Effector memory CD4-positive, alpha-beta T cell (primary cell): ENCODE results near the gene ELP5.
A peak's percentile ranks its signal among the peaks of the same experiment; 100 is the strongest.

Experiments
- DNase-seq, 3 donors: peaks; one replicate each; pipeline ENCODE4 v3.0.0-alpha.2; 2020
- H3K27ac ChIP-seq: 2 replicates; pipeline ENCODE4 v1.7.0; 2013; ENCODE audit warnings: mild to moderate bottlenecking, low read length, moderate library complexity; ENCODE audit not compliant: insufficient read depth, poor library complexity, severe bottlenecking
- H3K27me3 ChIP-seq: replicated peaks from 2 replicates; pipeline ENCODE4 v1.7.0; 2013; ENCODE audit warnings: mild to moderate bottlenecking, low read length; ENCODE audit not compliant: insufficient read depth, control insufficient read depth, poor library complexity, severe bottlenecking
- H3K36me3 ChIP-seq: 2 replicates; pipeline ENCODE4 v1.7.0; 2013; ENCODE audit warnings: mild to moderate bottlenecking, low read length, moderate library complexity; ENCODE audit not compliant: control insufficient read depth, insufficient read depth
- H3K4me1 ChIP-seq: 2 replicates; pipeline ENCODE4 v1.7.0; 2013; ENCODE audit warnings: low read length, mild to moderate bottlenecking; ENCODE audit not compliant: control insufficient read depth, insufficient read depth, poor library complexity, severe bottlenecking
- H3K4me3 ChIP-seq: 2 replicates; pipeline ENCODE4 v1.7.0; 2013; ENCODE audit warnings: low read length, low read depth, mild to moderate bottlenecking; ENCODE audit not compliant: insufficient read depth, poor library complexity, severe bottlenecking
- H3K9me3 ChIP-seq: 2 replicates; pipeline ENCODE4 v1.7.0; 2013; ENCODE audit warnings: mild to moderate bottlenecking, low read length, moderate library complexity; ENCODE audit not compliant: control insufficient read depth

Gene ELP5

GRCh38 chr17:7211491-7212273 lies 40.3 kb upstream of the ELP5 start:
- Histone ChIP-seq H3K36me3 (no peaks in the 10 kb centered on the region), H3K4me1 (peaks cover 9% of the 10 kb centered on the region), H3K4me3 (no peak overlapping the region), H3K27ac (no peak overlapping the region), H3K27me3 (no peaks in the 10 kb centered on the region), H3K9me3 (no peaks in the 10 kb centered on the region)
- DNase-seq: no peak

GRCh38 chr17:7213895-7214299 lies 38.1 kb upstream of the ELP5 start:
- Histone ChIP-seq H3K4me3 (peak overlapping the region; percentile 45), H3K9me3 (no peaks in the 10 kb centered on the region), H3K4me1 (peaks cover 20% of the 10 kb centered on the region), H3K27ac (peak overlapping the region; percentile 96), H3K36me3 (no peaks in the 10 kb centered on the region), H3K27me3 (no peaks in the 10 kb centered on the region)
- DNase-seq: peak in 2 of 3 donors; percentile 70 to 71

- peak; percentile 97 to 98 (median 98) for DNase-seq
- Histone ChIP-seq H3K36me3 (no peaks in the 10 kb centered on the region), H3K4me1 (peaks cover 24% of the 10 kb centered on the region), H3K9me3 (no peaks in the 10 kb centered on the region), H3K27ac (peak overlapping the region; percentile 96), H3K4me3 (peak overlapping the region; percentile 45), H3K27me3 (no peaks in the 10 kb centered on the region)
Observed at GRCh38 chr17:7214300-7215135, 37.5 kb upstream of the ELP5 start.

GRCh38 chr17:7215136-7215638 lies 36.8 kb upstream of the ELP5 start:
- no peak for DNase-seq
- peak overlapping the region; percentile 96 for H3K27ac ChIP-seq
- H3K4me1 ChIP-seq: peaks cover 30% of the 10 kb centered on the region
- no peaks in the 10 kb centered on the region for H3K27me3 ChIP-seq
- no peaks in the 10 kb centered on the region for H3K9me3 ChIP-seq
- H3K4me3 ChIP-seq: peak overlapping the region; percentile 45
- no peaks in the 10 kb centered on the region for H3K36me3 ChIP-seq

- Histone ChIP-seq H3K36me3 (no peaks in the 10 kb centered on the region), H3K4me1 (peaks cover 35% of the 10 kb centered on the region), H3K27ac (peak overlapping the region; percentile 96), H3K4me3 (no peak overlapping the region), H3K9me3 (no peaks in the 10 kb centered on the region), H3K27me3 (no peaks in the 10 kb centered on the region)
- DNase-seq: no peak
Observed at GRCh38 chr17:7215652-7216180, 36.3 kb upstream of the ELP5 start.

- H3K27me3 ChIP-seq: no peaks in the 10 kb centered on the region
- no peak for DNase-seq
- H3K4me3 ChIP-seq: no peak overlapping the region
Observed at GRCh38 chr17:7216242-7217112, 35.5 kb upstream of the ELP5 start.

GRCh38 chr17:7217113-7217987 lies 34.7 kb upstream of the ELP5 start:
- Histone ChIP-seq H3K27ac (peak overlapping the region; percentile 55), H3K4me3 (no peak overlapping the region), H3K36me3 (peaks cover 5% of the 10 kb centered on the region), H3K9me3 (no peaks in the 10 kb centered on the region), H3K4me1 (peaks cover 37% of the 10 kb centered on the region), H3K27me3 (no peaks in the 10 kb centered on the region)
- no peak for DNase-seq

More at GRCh38 chr17:7216242-7217112, 35.5 kb upstream of the ELP5 start:
- no peaks in the 10 kb centered on the region for H3K36me3 ChIP-seq
- H3K4me1 ChIP-seq: peaks cover 37% of the 10 kb centered on the region
- H3K27ac ChIP-seq: peak overlapping the region; percentile 52
- no peaks in the 10 kb centered on the region for H3K9me3 ChIP-seq

- Histone ChIP-seq H3K9me3 (no peaks in the 10 kb centered on the region), H3K27me3 (no peaks in the 10 kb centered on the region), H3K27ac (peak overlapping the region; percentile 55), H3K4me3 (no peak overlapping the region), H3K36me3 (peaks cover 11% of the 10 kb centered on the region), H3K4me1 (peaks cover 37% of the 10 kb centered on the region)
- DNase-seq: no peak
Observed at GRCh38 chr17:7218166-7218565, 33.8 kb upstream of the ELP5 start.
